ENCODE results near the gene ARL8B. TPM values are rescaled to one million over a fixed set of nuclear protein-coding genes. Genes with fewer than 3 reads are reported as not detected.

The ARL8B gene
- polyA plus RNA-seq, 1 of the 3 experiments (the other 2 are of a cell fraction), result 21.9 TPM

DNA sequence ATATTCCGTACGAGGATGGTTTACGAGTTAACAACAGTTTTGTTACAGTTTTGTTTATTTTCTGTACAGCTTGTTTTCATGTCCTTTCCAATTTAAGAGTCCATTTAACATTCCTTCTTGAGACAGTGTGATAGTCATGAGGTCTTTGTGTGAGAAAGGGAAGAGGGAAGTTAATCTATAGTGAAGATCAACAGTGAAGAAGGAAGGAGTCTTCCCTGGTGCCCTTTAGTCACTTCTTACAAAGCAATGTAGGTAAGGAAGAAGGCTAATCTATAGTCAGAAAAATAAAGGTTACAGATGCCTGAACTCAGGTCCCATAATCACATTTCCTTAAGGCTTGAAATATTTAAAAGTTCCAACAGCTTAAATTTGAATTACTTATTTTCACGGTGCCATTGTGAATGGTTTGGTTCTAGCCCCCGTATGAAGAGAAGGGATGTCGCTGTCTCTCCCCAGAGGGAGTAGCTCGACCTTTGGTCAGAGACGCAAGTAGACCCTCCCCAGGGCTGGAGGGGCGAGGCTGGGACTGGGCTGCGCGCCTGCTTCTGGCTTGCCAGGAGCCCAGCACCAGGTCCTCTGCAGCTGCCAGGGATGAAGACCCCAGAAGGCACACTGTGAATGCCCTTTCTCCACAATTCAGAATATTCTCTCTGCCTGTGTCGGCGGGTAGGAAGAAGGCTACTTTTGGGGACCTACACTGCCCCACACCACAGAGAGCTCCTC lies 100.4 kb downstream of the ARL8B start:
- H3K27ac ChIP-seq (ENCODE audit: low read depth in 2 of 2, low read length in 1 of 2), result no peak overlapping the region
- ChIA-PET CTCF (no interaction called here), POLR2A (no interaction called here)
- H3K9ac ChIP-seq, result no peak overlapping the region
- H3F3A ChIP-seq (replicated peaks; ENCODE audit: insufficient read depth), result no peaks in the 10 kb centered on the region
- TF ChIP-seq RXRA (IDR thresholded peaks at IDR 0.05; ENCODE audit: borderline replicate concordance, low read depth) (no peak), NFIC (IDR thresholded peaks at IDR 0.05; ENCODE audit: borderline replicate concordance) (no peak), FOXM1 (IDR thresholded peaks at IDR 0.05; ENCODE audit: low read depth) (no peak), RCOR1 (IDR thresholded peaks at IDR 0.05; ENCODE audit: low read length) (no peak), SMC3 (IDR thresholded peaks at IDR 0.05; ENCODE audit: low read depth, low read length) (no peak), GABPA (IDR thresholded peaks at IDR 0.05; ENCODE audit: low read depth) (no peak), FOXJ3 (CRISPR knock-in tag; IDR thresholded peaks at IDR 0.05) (no peak)
- TF ChIP-seq, protein P1, sequence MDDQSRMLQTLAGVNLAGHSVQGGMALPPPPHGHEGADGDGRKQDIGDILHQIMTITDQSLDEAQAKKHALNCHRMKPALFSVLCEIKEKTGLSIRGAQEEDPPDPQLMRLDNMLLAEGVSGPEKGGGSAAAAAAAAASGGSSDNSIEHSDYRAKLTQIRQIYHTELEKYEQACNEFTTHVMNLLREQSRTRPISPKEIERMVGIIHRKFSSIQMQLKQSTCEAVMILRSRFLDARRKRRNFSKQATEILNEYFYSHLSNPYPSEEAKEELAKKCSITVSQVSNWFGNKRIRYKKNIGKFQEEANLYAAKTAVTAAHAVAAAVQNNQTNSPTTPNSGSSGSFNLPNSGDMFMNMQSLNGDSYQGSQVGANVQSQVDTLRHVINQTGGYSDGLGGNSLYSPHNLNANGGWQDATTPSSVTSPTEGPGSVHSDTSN (IDR thresholded peaks at IDR 0.05), result no peak
- TF ChIP-seq, protein P2, sequence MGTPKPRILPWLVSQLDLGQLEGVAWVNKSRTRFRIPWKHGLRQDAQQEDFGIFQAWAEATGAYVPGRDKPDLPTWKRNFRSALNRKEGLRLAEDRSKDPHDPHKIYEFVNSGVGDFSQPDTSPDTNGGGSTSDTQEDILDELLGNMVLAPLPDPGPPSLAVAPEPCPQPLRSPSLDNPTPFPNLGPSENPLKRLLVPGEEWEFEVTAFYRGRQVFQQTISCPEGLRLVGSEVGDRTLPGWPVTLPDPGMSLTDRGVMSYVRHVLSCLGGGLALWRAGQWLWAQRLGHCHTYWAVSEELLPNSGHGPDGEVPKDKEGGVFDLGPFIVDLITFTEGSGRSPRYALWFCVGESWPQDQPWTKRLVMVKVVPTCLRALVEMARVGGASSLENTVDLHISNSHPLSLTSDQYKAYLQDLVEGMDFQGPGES (IDR thresholded peaks at IDR 0.05; ENCODE audit: low read depth, low read length), result no peak
- WGBS (ENCODE audit: low lambda C conversion rate), result 95% methylated on average over 11 of the region's 13 CpGs
- no peaks in the 10 kb centered on the region for H3K9me3 ChIP-seq
- peaks cover 5 to 24% of the 10 kb centered on the region in 2 experiments for H3K36me3 ChIP-seq (replicated peaks in 1 of 2; ENCODE audit: control insufficient read depth in 1 of 2, insufficient read depth in 2 of 2, low read length in 1 of 2)
- H3K9me2 ChIP-seq, result no peaks in the 10 kb centered on the region
- no peaks in the 10 kb centered on the region for H4K20me1 ChIP-seq (ENCODE audit: insufficient read depth)
- DNase-seq, result no peak
- no peak overlapping the region for H3K4me2 ChIP-seq
- no peak overlapping the region for H2AFZ ChIP-seq (ENCODE audit: low read depth)
- H3K4me1 ChIP-seq (ENCODE audit: control insufficient read depth in 1 of 2, insufficient read depth in 2 of 2, low read depth in 1 of 2, low read length in 1 of 2), result no peaks in the 10 kb centered on the region; a peak in 1 of 4 replicates
- H3K79me2 ChIP-seq (ENCODE audit: insufficient read depth), result no peaks in the 10 kb centered on the region
- no peak overlapping the region for H3K4me3 ChIP-seq (ENCODE audit: low read depth in 2 of 2, low read length in 1 of 2)
- H3K27me3 ChIP-seq (ENCODE audit: insufficient read depth), result no peaks in the 10 kb centered on the region

DNA sequence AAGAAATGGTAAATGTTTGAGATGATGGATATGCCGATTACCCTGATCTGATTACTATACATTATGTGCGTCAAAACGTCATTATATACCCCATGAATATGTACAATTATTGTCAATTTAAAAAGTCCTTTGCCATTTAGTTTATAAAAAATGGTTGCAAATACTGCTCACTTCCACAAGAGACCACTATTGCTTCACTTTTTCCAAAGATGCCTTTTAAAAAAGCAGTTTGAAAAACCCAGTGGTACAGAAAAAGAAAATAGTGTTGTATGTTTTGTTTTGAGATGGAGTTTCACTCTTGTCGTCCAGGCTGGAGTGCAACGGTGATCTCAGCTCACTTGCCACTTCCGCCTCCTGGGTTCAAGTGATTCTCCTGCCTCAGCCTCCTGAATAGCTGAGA lies 104.7 kb downstream of the ARL8B start:
- no peaks in the 10 kb centered on the region for H4K20me1 ChIP-seq (ENCODE audit: insufficient read depth)
- H3K9me3 ChIP-seq, result no peaks in the 10 kb centered on the region
- POLR2A ChIA-PET, result no interaction called here
- H3K4me3 ChIP-seq (ENCODE audit: low read depth in 2 of 2, low read length in 1 of 2), result no peak overlapping the region
- no peaks in the 10 kb centered on the region for H3K27me3 ChIP-seq (ENCODE audit: insufficient read depth)
- no peak overlapping the region for H3K4me2 ChIP-seq
- CTCF ChIA-PET, result interaction anchor here (1.0 to 2.2 kb wide), 4 partner anchors 16 to 193 kb away, joined by 4 to 5 read pairs (median 4); no protein-coding TSS in a partner anchor
- TF ChIP-seq, protein P3, sequence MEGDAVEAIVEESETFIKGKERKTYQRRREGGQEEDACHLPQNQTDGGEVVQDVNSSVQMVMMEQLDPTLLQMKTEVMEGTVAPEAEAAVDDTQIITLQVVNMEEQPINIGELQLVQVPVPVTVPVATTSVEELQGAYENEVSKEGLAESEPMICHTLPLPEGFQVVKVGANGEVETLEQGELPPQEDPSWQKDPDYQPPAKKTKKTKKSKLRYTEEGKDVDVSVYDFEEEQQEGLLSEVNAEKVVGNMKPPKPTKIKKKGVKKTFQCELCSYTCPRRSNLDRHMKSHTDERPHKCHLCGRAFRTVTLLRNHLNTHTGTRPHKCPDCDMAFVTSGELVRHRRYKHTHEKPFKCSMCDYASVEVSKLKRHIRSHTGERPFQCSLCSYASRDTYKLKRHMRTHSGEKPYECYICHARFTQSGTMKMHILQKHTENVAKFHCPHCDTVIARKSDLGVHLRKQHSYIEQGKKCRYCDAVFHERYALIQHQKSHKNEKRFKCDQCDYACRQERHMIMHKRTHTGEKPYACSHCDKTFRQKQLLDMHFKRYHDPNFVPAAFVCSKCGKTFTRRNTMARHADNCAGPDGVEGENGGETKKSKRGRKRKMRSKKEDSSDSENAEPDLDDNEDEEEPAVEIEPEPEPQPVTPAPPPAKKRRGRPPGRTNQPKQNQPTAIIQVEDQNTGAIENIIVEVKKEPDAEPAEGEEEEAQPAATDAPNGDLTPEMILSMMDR (IDR thresholded peaks at IDR 0.05), result peak; percentile 77
- TF ChIP-seq FOXJ3 (CRISPR knock-in tag; IDR thresholded peaks at IDR 0.05) (no peak), GABPA (IDR thresholded peaks at IDR 0.05; ENCODE audit: low read depth) (no peak), RFX5 (IDR thresholded peaks at IDR 0.05; ENCODE audit: low read length) (no peak), RAD21 (IDR thresholded peaks at IDR 0.05; ENCODE audit: low read length) (peak; percentile 79), SMC3 (IDR thresholded peaks at IDR 0.05; ENCODE audit: low read depth, low read length) (peak; percentile 34; the same call in 1 of the 2 replicates)
- TF ChIP-seq, protein P2 (IDR thresholded peaks at IDR 0.05; ENCODE audit: low read depth, low read length), result no peak
- no peaks in the 10 kb centered on the region for H3K9me2 ChIP-seq
- H2AFZ ChIP-seq (ENCODE audit: low read depth), result no peak overlapping the region
- DNase-seq, result peak; percentile 38
- no peaks in the 10 kb centered on the region for H3F3A ChIP-seq (replicated peaks; ENCODE audit: insufficient read depth)
- 33% methylated on average over 6 of the region's 6 CpGs for WGBS (ENCODE audit: low lambda C conversion rate)
- no peaks in the 10 kb centered on the region for H3K79me2 ChIP-seq (ENCODE audit: insufficient read depth)
- H3K36me3 ChIP-seq (replicated peaks in 1 of 2; ENCODE audit: control insufficient read depth in 1 of 2, insufficient read depth in 2 of 2, low read length in 1 of 2), result no peaks in the 10 kb centered on the region
- no peak overlapping the region for H3K9ac ChIP-seq
- H3K4me1 ChIP-seq (ENCODE audit: control insufficient read depth in 1 of 2, insufficient read depth in 2 of 2, low read depth in 1 of 2, low read length in 1 of 2), result peaks cover 0 to 2% of the 10 kb centered on the region in 2 experiments; a peak in 1 of 4 replicates
- no peak overlapping the region for H3K27ac ChIP-seq (ENCODE audit: low read depth in 2 of 2, low read length in 1 of 2)
